HG02571 (cell line): ENCODE results near the gene TPSB2.
"Not testable (repeated sequence)": the region's sequence is repeated elsewhere in the genome, so short reads cannot be mapped to it uniquely, and the experiment has no call there.

Source experiments
- ATAC-seq: cut with Tn5 transposase; IDR thresholded peaks from one replicate; pipeline ENCODE4 v1.9.1; 2021; ENCODE audit warnings: mild to moderate bottlenecking, moderate library complexity; ENCODE audit not compliant: unreplicated experiment

The TPSB2 gene

GRCh38 chr16:1243907-1244850, 14.2 kb upstream of the TPSB2 start:
- ATAC-seq = not testable (repeated sequence)

GRCh38 chr16:1243363-1243762, 13.4 kb upstream of the TPSB2 start:
- ATAC-seq = not testable (repeated sequence)

DNA sequence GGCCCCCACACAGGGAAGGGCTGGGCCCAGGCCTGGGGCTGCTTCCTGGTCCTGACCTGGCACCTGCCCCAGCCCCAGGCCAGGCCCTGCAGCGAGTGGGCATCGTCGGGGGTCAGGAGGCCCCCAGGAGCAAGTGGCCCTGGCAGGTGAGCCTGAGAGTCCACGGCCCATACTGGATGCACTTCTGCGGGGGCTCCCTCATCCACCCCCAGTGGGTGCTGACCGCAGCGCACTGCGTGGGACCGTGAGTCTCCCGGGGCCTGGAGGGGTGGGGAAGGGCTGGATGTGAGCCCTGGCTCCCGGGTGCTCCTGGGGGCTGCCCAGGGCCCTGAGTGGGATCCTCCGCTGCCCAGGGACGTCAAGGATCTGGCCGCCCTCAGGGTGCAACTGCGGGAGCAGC, 11.1 kb upstream of the TPSB2 start:
- ATAC-seq = not testable (repeated sequence)

DNA sequence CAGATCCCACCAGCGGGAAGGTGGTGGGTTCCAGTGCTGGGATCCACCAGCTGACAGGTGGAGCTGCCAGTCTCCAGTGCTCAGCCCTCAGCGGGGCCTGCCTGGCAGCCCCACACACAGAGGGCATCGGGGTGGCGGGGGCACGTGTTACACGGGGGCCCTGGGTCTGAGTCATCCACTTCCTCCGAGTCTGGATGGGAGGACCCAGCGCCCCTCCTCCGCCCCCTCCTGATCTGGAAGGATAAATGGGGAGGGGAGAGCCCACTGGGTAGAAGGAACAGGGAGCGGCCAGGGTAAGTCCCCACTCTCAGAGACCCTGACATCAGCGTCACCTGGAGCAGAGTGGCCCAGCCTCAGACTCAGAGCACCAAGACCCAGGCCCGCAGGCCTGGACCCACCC, 10.5 kb upstream of the TPSB2 start, which contains the start of gene TPSAB1:
TPSAB1 (plus strand) TSS at position 270 of the 400 bp plus-strand sequence. CDS start 234 bp downstream, outside the sequence.
- ATAC-seq = not testable (repeated sequence)

DNA sequence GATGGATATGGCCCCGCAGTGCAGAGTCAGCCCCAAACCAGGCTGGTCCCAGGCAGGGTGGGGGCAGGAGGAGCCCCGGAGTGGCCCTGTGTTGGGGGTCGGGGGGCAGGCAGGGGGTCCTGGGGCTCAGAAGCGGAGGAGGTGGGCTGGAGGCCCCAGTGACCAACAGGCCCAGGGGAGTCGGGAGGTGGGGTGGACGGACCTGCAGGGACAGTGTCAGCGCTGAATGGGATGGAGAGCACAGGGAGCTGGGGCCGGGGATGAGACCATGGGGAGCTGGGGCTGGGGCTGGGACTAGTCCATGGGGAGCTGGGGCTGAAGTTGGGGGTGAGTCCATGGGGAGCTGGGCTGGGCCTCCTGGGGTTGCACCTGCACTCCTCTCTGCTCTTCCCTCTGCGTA, 9.6 kb upstream of the TPSB2 start:
- ATAC-seq = not testable (repeated sequence)

- not testable (repeated sequence) for ATAC-seq
Observed at GRCh38 chr16:1238909-1239308, 8.9 kb upstream of the TPSB2 start.

DNA sequence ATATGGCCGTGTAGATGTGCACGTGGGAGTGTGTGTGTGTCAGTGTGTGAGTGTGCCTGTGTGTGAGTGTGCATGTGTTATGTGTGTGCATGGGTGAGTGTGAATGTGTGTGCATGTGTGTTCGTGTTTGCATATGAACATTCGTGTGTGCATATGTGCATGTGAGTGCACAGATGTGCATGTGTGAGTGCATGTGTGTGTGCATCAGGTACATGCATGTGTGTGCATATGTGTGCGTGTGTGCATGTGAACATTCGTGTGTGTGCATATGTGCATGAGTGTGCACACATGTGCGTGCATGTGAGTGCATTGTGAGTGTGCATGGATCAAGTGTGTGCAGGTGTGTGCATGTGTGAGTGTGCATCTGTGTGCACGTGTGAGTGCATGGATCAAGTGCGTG, 8.0 kb upstream of the TPSB2 start:
- no peak for ATAC-seq

GRCh38 chr16:1236659-1237058, 6.7 kb upstream of the TPSB2 start:
- not testable (repeated sequence) for ATAC-seq

GRCh38 chr16:1232049-1232748, 2.2 kb upstream of the TPSB2 start:
- not testable (repeated sequence) for ATAC-seq

DNA sequence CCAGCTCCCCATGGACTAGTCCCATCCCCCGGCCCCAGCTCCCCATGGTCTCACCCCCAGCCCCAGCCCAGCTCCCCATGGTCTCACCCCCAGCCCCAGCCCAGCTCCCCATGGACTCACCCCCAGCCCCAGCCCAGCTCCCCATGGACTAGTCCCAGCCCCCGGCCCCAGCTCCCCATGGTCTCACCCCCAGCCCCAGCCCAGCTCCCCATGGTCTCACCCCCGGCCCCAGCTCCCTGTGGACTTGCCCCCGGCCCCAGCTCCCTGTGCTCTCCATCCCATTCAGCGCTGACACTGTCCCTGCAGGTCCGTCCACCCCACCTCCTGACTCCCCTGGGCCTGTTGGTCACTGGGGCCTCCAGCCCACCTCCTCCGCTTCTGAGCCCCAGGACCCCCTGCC, 1.3 kb upstream of the TPSB2 start:
- ATAC-seq = not testable (repeated sequence)

DNA sequence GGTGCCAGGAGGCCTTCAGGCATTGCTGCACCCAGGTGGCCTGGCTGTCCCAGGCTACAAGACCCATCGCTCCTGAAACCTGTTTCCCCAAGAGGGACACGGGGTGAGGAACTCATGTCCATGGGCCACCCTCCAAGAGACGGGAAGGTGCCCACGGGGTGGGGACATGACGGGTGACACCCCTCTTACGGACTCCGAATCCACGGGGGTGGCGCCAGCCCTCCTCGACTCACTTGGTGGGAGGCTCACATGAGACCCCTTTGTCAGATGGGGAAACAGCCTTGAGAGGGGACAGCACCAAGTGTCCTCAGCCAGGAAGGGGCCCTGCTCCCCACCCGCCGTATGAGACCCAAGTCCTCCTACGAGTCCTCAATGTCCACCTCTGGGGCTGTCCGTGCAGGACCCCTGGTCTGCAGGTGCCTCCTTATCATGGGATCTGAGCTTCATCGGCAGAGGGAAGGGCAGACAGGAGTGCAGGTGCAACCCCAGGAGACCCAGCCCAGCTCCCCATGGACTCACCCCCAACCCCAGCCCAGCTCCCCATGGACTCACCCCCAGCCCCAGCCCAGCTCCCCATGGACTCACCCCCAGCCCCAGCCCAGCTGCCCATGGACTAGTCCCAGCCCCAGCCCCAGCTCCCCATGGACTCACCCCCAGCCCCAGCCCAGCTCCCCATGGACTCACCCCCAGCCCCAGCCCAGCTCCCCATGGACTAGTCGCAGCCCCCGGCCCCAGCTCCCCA, 658 bp upstream of the TPSB2 start:
- ATAC-seq = not testable (repeated sequence)

DNA sequence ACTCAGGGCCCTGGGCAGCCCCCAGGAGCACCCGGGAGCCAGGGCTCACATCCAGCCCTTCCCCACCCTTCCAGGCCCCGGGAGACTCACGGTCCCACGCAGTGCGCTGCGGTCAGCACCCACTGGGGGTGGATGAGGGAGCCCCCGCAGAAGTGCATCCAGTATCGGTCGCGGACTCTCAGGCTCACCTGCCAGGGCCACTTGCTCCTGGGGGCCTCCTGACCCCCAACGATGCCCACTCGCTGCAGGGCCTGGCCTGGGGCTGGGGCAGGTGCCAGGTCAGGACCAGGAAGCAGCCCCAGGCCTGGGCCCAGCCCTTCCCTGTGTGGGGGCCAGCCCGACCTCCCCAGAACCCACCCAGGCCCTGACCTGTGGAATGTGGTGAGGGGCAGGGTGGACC, 508 bp downstream of the TPSB2 start:
- not testable (repeated sequence) for ATAC-seq

DNA sequence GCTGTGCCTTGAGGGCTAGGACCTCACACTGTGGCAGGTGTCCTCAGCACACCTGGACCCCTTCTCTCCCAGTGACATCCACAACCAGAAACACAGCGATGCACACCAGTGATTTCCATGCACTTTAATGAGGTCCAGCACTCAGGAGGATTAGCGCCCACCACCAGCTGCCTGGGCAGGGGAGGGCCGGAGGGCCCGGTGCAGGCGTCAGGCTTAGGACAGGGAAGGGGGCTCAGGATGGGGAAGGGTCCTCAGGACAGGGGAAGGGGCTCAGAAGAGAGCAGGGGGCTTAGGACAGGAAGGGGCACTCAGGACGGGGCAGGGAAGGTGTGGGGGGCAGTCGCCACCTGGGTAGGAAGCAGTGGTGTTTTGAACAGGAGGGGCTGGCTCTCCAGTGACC, 1.8 kb downstream of the TPSB2 start:
- ATAC-seq = not testable (repeated sequence)

GRCh38 chr16:1226692-1227091, 3.3 kb downstream of the TPSB2 start:
- not testable (repeated sequence) for ATAC-seq

DNA sequence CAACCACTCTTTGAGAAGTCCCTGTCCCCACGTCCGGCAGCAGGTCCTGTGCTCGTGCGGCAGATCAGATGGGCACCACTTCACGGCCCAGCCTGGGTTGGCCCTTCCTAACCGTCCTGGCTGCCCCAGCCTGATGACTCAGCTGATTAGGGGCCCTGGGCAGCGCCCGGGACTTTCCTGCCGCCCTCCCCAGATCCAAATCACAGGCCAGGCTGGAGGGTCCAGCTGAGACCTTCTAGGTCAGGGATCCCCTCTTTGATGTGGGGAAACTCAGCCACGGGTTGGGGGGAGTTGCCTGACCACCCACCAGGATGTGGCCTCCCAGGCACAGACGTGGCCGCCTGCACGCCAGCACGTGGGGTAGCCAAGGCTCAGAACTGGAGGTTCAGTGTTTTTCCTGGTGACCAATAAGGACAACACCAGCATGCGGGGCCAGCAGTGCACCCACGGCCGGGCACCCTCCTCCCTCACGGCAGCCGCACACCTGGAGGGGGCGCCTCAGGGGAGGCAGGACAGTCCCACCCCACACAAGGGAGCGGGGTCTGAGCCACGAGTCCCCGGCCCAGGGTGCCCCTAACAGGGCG, 4.2 kb downstream of the TPSB2 start:
- not testable (repeated sequence) for ATAC-seq

GRCh38 chr16:1225051-1225451, 4.9 kb downstream of the TPSB2 start, which contains the start of gene TPSG1:
TPSG1 (minus strand) TSS chr16:1225268; CDS start chr16:1225252, 16 bp downstream.
- ATAC-seq = no peak

DNA sequence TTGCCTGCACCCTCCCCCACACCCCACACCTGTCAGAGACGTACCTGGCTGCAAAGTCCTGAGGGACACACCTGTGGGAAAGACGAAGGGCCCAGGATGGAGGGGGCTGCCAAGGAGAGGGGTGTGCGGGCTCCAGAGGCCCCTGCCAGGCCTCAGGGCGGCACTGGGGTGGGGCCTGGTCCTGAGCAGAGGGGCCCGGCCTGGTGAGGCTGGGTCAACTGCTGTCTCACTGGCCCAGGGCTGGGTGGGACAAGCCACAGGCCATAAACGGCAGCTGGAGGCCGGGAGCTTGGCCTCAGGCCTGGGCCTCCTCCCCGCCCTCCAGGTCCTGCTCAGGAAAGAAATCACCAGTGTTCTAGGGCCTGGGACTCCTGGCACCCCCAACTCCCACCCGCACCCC, 5.4 kb downstream of the TPSB2 start:
- no peak for ATAC-seq

DNA sequence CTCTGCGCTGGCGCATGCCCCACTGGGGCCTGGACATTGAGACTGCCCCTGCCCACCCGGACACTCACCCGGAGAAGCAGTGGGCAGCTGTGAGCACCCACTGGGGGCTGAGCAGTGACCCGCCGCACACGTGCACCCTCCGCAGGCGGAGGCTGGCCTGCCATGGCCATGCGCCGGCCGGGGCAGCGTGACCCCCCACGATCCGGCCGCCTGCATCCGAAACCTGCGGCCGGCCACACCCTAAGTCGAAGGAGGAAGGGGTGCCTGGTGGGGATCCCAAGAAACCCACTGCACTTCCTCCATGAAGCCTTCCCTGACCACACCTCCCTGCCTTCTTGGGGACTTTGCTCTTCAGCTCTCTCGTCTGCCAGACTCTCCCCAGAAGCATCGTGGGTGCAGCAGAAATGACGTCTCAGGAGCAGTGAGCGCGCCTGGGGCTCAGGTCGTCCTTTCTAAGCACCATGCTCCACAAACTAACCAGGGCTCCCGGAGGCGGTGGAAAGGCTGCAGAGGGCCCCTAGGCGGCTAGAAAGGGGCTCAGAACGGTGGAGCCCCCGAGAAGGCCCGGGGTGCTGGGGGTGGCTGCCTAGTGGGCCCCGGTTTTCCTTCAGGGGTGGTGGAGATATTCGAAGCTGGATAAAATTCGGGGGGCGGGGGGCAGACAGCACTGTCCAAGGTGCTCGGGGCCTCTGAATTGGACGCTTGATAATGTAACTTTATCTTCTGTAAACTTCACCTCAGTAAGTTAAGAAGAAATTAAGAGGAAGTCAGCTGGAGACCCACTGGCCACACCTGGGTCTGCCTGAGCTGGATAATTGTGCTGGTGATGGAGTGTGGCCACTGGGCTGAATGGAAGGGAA, 6.4 kb downstream of the TPSB2 start:
- ATAC-seq = no peak

- no peak for ATAC-seq
Observed at GRCh38 chr16:1222553-1223354, 7.2 kb downstream of the TPSB2 start.
